NCI-H146 (cell line): Measurements from ENCODE around the gene ASAP2.

Source experiments
- DNase-seq: peaks from one replicate; lab custom pipeline; 2025; lab: John Stamatoyannopoulos, UW

Gene ASAP2

GRCh38 chr2:9297807-9298206 lies 91.2 kb downstream of the ASAP2 start:
- DNase-seq: no peak

GRCh38 chr2:9298583-9298982 lies 92.0 kb downstream of the ASAP2 start:
- DNase-seq: no peak

GRCh38 chr2:9299161-9300100 lies 92.8 kb downstream of the ASAP2 start:
- DNase-seq: no peak

GRCh38 chr2:9300214-9300613 lies 93.6 kb downstream of the ASAP2 start:
- no peak for DNase-seq

GRCh38 chr2:9300829-9301453 lies 94.3 kb downstream of the ASAP2 start:
- DNase-seq: no peak

GRCh38 chr2:9302755-9303154 lies 96.1 kb downstream of the ASAP2 start:
- no peak for DNase-seq

- DNase-seq: no peak
These were observed 97.1 kb downstream of the ASAP2 start for GRCh38 chr2:9303528-9304225.

GRCh38 chr2:9306911-9307310 lies 100.3 kb downstream of the ASAP2 start:
- DNase-seq: no peak

GRCh38 chr2:9307535-9307934 lies 100.9 kb downstream of the ASAP2 start:
- DNase-seq: no peak

GRCh38 chr2:9308186-9308955 lies 101.8 kb downstream of the ASAP2 start:
- no peak for DNase-seq

GRCh38 chr2:9309147-9309546 lies 102.5 kb downstream of the ASAP2 start:
- no peak for DNase-seq

GRCh38 chr2:9310377-9310776 lies 103.8 kb downstream of the ASAP2 start:
- DNase-seq: no peak

GRCh38 chr2:9310798-9311197 lies 104.2 kb downstream of the ASAP2 start:
- no peak for DNase-seq

GRCh38 chr2:9311488-9311887 lies 104.9 kb downstream of the ASAP2 start:
- DNase-seq: no peak

- no peak for DNase-seq
These were observed 106.0 kb downstream of the ASAP2 start for GRCh38 chr2:9312591-9312990.

- DNase-seq: no peak
These were observed 106.8 kb downstream of the ASAP2 start for GRCh38 chr2:9313443-9313842.

- no peak for DNase-seq
These were observed 108.8 kb downstream of the ASAP2 start for GRCh38 chr2:9315280-9315847.

GRCh38 chr2:9317559-9317958 lies 110.9 kb downstream of the ASAP2 start:
- DNase-seq: no peak

- DNase-seq: peak; percentile 8
These were observed 112.1 kb downstream of the ASAP2 start for GRCh38 chr2:9318461-9319337.

GRCh38 chr2:9319338-9319715 lies 112.7 kb downstream of the ASAP2 start:
- no peak for DNase-seq

GRCh38 chr2:9322576-9322975 lies 116.0 kb downstream of the ASAP2 start:
- DNase-seq: no peak
